Common myeloid progenitor, CD34-positive (primary cell): ENCODE data around the gene BNIP3.

Source experiments
- CTCF ChIA-PET: fragments of 350-600 bp; sonication (Branson Sonifier 250); formaldehyde crosslinking; loops from one replicate; lab custom pipeline; 2021; ENCODE audit warnings: antibody characterized with exemption; lab: Charles Lee
- POLR2A ChIA-PET: fragments of 350-600 bp; sonication (Branson Sonifier 250); formaldehyde crosslinking; loops from one replicate; lab custom pipeline; 2021; ENCODE audit warnings: antibody characterized with exemption; lab: Charles Lee
- DNase-seq, 3 donors: peaks; one replicate each; pipeline versions ENCODE4 v3.0.0 to v3.0.0-alpha.2; 2013
- H3K27ac ChIP-seq, 2 experiments: 1 replicate in 1 of 2; 2 replicates in 1 of 2; pipeline ENCODE4 v1.7.0; 2013; ENCODE audit warnings: inconsistent platforms in 2 of 2, low read length in 2 of 2, mild to moderate bottlenecking in 2 of 2, low read depth in 1 of 2, moderate library complexity in 1 of 2; ENCODE audit not compliant: severe bottlenecking in 2 of 2, insufficient read depth in 1 of 2, poor library complexity in 1 of 2
- H3K27me3 ChIP-seq, 5 experiments: replicated peaks in 2 of 5; 1 replicate in 3 of 5; 2 replicates in 2 of 5; pipeline versions ENCODE4 v1.6.1 to v1.7.0; 2013; ENCODE audit warnings: low read length in 4 of 5, mild to moderate bottlenecking in 2 of 5, moderate library complexity in 2 of 5, inconsistent platforms in 1 of 5; ENCODE audit not compliant: insufficient read depth in 5 of 5, control insufficient read depth in 4 of 5
- H3K36me3 ChIP-seq, 4 experiments: 1 replicate in 2 of 4; 2 replicates in 2 of 4; pipeline versions ENCODE4 v1.6.1 to v1.7.0; 2013; ENCODE audit warnings: low read length in 3 of 4, control low read depth in 1 of 4, mild to moderate bottlenecking in 1 of 4; ENCODE audit not compliant: control insufficient read depth in 4 of 4, insufficient read depth in 4 of 4
- H3K4me1 ChIP-seq, 4 experiments: 1 replicate in 3 of 4; 2 replicates in 1 of 4; pipeline versions ENCODE4 v1.6.1 to v1.7.1; 2013; ENCODE audit warnings: low read length in 3 of 4, mild to moderate bottlenecking in 3 of 4, control low read depth in 1 of 4, inconsistent platforms in 1 of 4, moderate library complexity in 1 of 4; ENCODE audit not compliant: control insufficient read depth in 4 of 4, insufficient read depth in 4 of 4; ENCODE audit errors: control extremely low read depth in 1 of 4
- H3K4me3 ChIP-seq, 7 experiments: 1 replicate in 4 of 7; 2 replicates in 3 of 7; pipeline versions ENCODE4 v1.5.1 to v1.7.0; 2013; ENCODE audit warnings: mild to moderate bottlenecking in 7 of 7, low read length in 6 of 7, moderate library complexity in 6 of 7, inconsistent platforms in 2 of 7, low read depth in 2 of 7, control low read depth in 1 of 7; ENCODE audit not compliant: insufficient read depth in 4 of 7, control insufficient read depth in 1 of 7; ENCODE audit errors: extremely low read depth in 1 of 7
- H3K9me3 ChIP-seq, 5 experiments: 1 replicate in 4 of 5; 2 replicates in 1 of 5; pipeline versions ENCODE4 v1.6.1 to v1.7.1; 2013; ENCODE audit warnings: low read length in 4 of 5, mild to moderate bottlenecking in 2 of 5, inconsistent platforms in 1 of 5, low read depth in 1 of 5, moderate library complexity in 1 of 5; ENCODE audit not compliant: control insufficient read depth in 4 of 5, insufficient read depth in 2 of 5; ENCODE audit errors: control extremely low read depth in 1 of 5
- WGBS: methylation state at CpG from one replicate; pipeline ENCODE4 v1.1.5; 2013; ENCODE audit not compliant: insufficient coverage; 5-methylcytosine and 5-hydroxymethylcytosine counted together

BNIP3 gene

DNA sequence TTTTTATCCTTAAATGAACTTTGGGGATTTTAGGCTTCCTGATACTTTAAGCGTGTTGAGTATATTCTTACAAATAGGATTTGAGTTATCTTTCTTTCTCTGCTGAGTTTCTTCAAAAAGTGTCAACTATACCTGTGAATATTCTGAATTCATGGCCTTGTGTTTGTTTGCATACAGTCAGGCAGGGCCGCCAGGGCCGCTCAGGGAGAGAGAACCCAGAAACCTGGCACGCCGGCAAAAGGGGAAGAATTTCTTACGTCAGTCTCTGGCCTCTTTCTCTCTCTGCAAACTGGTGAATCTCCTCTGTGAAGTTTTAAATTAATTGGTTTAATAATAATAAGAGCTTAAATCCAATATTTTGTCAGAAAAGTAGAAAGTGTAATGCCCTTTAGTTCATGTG lies 29.3 kb upstream of the BNIP3 start:
- DNase-seq = no peak
- WGBS = 66% methylated on average over 4 of the region's 6 CpGs
- POLR2A ChIA-PET = no interaction called here
- Histone ChIP-seq H3K36me3 (no peaks in the 10 kb centered on the region), H3K4me1 (no peaks in the 10 kb centered on the region), H3K27ac (no peak overlapping the region), H3K27me3 (peaks cover 2 to 15% (median 7%) of the 10 kb centered on the region in 5 experiments), H3K4me3 (no peak overlapping the region), H3K9me3 (no peaks in the 10 kb centered on the region)
- CTCF ChIA-PET = interaction anchor here (0.7 to 1.1 kb wide), 2 partner anchors 12 to 248 kb away, joined by 3 read pairs; no protein-coding TSS in a partner anchor

DNA sequence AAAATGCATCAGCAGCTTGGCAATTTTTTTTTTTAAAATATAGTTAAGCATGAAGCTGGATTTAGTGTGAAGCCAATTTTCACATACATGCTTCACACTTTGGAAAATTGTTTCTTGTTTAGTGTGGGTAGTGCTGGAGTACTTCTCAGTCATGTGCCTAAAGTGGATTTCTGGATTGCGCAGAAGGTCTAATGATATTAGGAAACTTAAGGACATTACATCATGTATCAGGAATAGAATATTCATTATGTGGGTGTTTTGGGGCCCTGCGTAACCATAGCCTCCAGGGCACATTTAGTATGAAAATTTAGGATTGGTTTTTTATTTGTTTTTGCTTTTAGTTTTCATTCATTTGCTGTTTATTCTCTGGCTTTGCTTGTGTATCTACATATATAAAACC lies 28.8 kb upstream of the BNIP3 start:
- no CpG with 5 or more reads among the region's 2 CpGs for WGBS
- no peak for DNase-seq
- H3K4me3 ChIP-seq = no peak overlapping the region
- H3K27me3 ChIP-seq = peaks cover 2 to 15% (median 7%) of the 10 kb centered on the region in 5 experiments
- ChIA-PET CTCF (interaction anchor here (1.1 kb wide), 1 partner anchor 12 kb away, joined by 3 read pairs; no protein-coding TSS in a partner anchor), POLR2A (interaction anchor here (0.7 kb wide), 1 partner anchor 28 kb away, joined by 3 read pairs; no protein-coding TSS in a partner anchor)
- no peaks in the 10 kb centered on the region for H3K4me1 ChIP-seq
- H3K9me3 ChIP-seq = peaks cover 0 to 1% (median 0%) of the 10 kb centered on the region in 5 experiments
- H3K27ac ChIP-seq = no peak overlapping the region
- no peaks in the 10 kb centered on the region for H3K36me3 ChIP-seq

DNA sequence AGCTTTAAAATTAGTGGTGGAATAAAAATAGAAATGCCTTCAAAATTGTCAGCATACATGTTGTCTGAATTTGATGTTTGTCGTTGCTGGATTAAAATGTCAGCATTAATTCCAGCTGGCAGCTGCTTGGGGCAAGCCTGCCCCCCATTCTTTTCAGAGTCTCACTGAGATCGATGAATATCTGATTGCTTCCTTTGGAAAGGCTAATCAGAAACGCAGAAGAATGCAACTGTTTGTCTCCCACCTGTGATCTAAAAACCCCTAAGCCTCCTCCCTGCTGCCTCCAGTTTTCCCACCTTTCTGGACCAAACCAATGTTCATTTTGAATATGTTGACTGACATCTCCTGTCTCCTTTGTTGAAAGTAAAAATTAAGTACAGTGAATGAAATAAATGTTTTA lies 27.9 kb upstream of the BNIP3 start:
- ChIA-PET POLR2A (no interaction called here), CTCF (interaction anchor here (1.4 kb wide), 1 partner anchor 13 kb away, joined by 4 read pairs; no protein-coding TSS in a partner anchor)

DNA sequence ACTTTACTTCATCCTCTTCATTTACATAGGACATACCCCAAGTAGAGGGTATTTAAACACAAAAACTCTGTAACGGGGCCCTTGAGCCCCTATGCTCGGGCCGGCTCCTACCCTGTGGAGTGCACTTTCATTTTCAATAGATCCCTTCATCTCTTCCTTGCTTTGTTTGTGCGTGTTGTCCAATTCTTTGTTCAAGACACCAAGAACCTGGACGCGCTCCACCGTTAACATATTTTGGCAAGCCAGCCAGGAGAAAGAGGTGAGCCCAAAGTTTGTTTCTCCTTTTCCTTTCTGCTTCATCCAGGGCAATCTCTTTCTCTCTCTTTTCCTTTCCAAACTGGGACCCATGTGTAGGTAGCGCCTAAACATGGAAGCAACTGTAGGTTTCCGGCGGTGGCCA lies 26.0 kb upstream of the BNIP3 start:
- no peak overlapping the region for H3K4me3 ChIP-seq
- no peaks in the 10 kb centered on the region for H3K36me3 ChIP-seq
- POLR2A ChIA-PET = no interaction called here
- H3K9me3 ChIP-seq = peaks cover 0 to 9% (median 0%) of the 10 kb centered on the region in 5 experiments
- H3K27me3 ChIP-seq = peaks cover 2 to 23% (median 10%) of the 10 kb centered on the region in 5 experiments
- CTCF ChIA-PET = no interaction called here
- H3K27ac ChIP-seq = no peak overlapping the region
- no peaks in the 10 kb centered on the region for H3K4me1 ChIP-seq
- no peak for DNase-seq
- 92% methylated on average over 10 of the region's 10 CpGs for WGBS

More for the DNA sequence above, 27.9 kb upstream of the BNIP3 start:
- H3K4me1 ChIP-seq = no peaks in the 10 kb centered on the region
- H3K36me3 ChIP-seq = no peaks in the 10 kb centered on the region
- H3K4me3 ChIP-seq = no peak overlapping the region
- peaks cover 2 to 16% (median 7%) of the 10 kb centered on the region in 5 experiments for H3K27me3 ChIP-seq
- no peak overlapping the region for H3K27ac ChIP-seq
- peaks cover 0 to 9% (median 0%) of the 10 kb centered on the region in 5 experiments for H3K9me3 ChIP-seq
- no peak for DNase-seq
- WGBS = 24% methylated on average over 2 of the region's 3 CpGs

DNA sequence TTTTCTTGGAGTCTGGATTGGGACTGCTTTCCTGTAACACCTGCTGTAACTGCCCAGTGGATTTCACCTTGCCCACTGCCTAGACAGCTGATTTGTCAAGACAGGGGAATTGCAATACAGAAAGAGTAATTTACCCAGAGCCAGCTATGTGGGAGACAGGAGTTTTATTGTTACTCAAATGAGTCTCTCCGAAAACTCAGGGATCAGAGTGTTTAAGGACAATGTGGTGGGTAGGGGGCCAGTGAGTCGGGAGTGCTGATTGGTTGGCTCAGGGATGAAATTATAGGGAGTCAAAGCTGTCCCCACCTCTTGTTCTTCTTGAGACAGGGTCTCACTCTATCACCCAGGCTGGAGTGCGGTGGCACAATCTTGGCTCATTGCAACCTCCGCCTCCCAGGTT lies 25.2 kb upstream of the BNIP3 start:
- Histone ChIP-seq H3K27ac (no peak overlapping the region), H3K4me1 (no peaks in the 10 kb centered on the region), H3K27me3 (peaks cover 2 to 23% (median 10%) of the 10 kb centered on the region in 5 experiments), H3K36me3 (no peaks in the 10 kb centered on the region), H3K4me3 (no peak overlapping the region), H3K9me3 (peaks cover 0 to 9% (median 0%) of the 10 kb centered on the region in 5 experiments)
- ChIA-PET CTCF (no interaction called here), POLR2A (no interaction called here)
- WGBS = 100% methylated on average over 4 of the region's 4 CpGs
- no peak for DNase-seq

DNA sequence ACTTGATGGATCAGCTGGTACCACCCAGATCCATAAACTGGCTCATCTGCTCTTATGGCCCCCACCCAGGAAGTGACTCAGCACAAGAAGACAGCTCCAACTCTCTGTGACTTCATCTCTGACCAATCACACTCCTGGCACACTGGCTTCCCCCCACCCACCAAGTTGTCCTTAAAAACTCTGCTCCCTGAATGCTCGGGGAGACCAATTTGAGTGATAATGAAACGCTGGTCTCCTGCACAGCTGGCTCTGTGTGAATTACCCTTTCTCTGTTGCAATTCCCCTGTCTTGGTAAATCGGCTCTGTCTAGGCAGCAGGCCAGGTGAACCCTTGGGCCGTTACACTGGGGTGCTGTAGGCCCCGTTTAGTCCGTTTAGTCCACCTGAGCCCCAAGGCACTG lies 23.4 kb upstream of the BNIP3 start:
- H3K4me1 ChIP-seq = no peaks in the 10 kb centered on the region
- 97% methylated on average over 5 of the region's 6 CpGs for WGBS
- ChIA-PET POLR2A (no interaction called here), CTCF (no interaction called here)
- DNase-seq = no peak
- peaks cover 2 to 19% (median 10%) of the 10 kb centered on the region in 5 experiments for H3K27me3 ChIP-seq
- no peaks in the 10 kb centered on the region for H3K36me3 ChIP-seq
- no peak overlapping the region for H3K4me3 ChIP-seq
- H3K27ac ChIP-seq = no peak overlapping the region
- H3K9me3 ChIP-seq = peaks cover 0 to 9% (median 0%) of the 10 kb centered on the region in 5 experiments

DNA sequence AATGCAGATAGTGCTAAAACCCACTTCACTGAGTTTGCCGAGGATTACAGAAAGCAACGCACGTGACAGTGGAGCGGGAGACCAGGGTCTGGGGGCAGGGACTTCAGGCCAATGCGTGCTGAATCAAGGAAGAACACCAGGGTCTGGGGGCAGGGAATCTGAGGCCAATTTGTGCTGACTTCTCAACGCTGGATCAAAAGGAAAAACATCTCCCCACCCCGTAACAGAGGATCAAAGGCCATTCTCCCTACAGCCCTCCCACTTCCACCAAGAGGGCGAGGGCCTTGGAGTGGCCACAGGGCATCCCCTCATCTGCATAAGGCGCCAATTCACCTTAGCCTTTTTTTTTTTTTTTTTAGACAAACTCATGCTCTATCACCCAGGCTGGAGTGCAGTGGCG lies 22.3 kb upstream of the BNIP3 start:
- Histone ChIP-seq H3K27ac (no peak overlapping the region), H3K9me3 (peaks cover 0 to 9% (median 0%) of the 10 kb centered on the region in 5 experiments), H3K27me3 (peaks cover 0 to 16% (median 3%) of the 10 kb centered on the region in 5 experiments), H3K4me3 (no peak overlapping the region), H3K4me1 (no peaks in the 10 kb centered on the region), H3K36me3 (no peaks in the 10 kb centered on the region)
- ChIA-PET CTCF (no interaction called here), POLR2A (no interaction called here)
- 77% methylated on average over 9 of the region's 10 CpGs for WGBS
- no peak for DNase-seq
